ENCODE data around the gene ALDH7A1.

DNA sequence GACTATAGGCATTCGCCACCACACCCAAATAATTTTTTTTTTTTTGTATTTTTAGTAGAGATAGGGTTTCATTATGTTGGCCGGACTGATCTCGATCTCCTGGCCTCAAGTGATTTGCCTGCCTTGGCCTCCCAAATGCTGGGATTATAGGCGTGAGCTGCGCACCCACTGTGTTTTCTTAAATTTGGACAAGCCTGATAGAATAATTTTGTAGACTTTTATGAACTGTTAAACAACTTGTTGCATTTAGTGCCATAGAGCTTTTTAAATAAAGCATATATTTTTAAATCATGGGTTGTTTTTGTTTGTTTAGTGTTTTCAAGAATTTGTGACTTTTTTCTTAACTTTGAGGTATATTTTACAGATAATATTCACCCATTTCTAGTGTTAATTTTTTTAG is 10.5 kb upstream of the ALDH7A1 start:
- TF ChIP-seq POLR2AphosphoS5 (IDR thresholded peaks at IDR 0.05; ENCODE audit: low read depth, low read length): no peak
- TF ChIP-seq REST (IDR thresholded peaks at IDR 0.05; ENCODE audit: insufficient read depth in 1 of 2, low read depth in 2 of 2, low read length in 2 of 2): no peak
- TF ChIP-seq TAF1 (IDR thresholded peaks at IDR 0.05; ENCODE audit: borderline replicate concordance, insufficient read depth, low read length): no peak
- TF ChIP-seq FOXP2 (optimal IDR thresholded peaks at IDR 0.05; ENCODE audit: borderline replicate concordance, extremely low read depth, extremely low read length, insufficient read depth): no peak

Measured in PFSK-1 (cell line).